Measurements from ENCODE around the gene TP53AIP1.

Gene TP53AIP1, protein sequence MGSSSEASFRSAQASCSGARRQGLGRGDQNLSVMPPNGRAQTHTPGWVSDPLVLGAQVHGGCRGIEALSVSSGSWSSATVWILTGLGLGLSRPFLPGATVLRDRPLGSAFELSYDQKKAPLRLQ

DNA sequence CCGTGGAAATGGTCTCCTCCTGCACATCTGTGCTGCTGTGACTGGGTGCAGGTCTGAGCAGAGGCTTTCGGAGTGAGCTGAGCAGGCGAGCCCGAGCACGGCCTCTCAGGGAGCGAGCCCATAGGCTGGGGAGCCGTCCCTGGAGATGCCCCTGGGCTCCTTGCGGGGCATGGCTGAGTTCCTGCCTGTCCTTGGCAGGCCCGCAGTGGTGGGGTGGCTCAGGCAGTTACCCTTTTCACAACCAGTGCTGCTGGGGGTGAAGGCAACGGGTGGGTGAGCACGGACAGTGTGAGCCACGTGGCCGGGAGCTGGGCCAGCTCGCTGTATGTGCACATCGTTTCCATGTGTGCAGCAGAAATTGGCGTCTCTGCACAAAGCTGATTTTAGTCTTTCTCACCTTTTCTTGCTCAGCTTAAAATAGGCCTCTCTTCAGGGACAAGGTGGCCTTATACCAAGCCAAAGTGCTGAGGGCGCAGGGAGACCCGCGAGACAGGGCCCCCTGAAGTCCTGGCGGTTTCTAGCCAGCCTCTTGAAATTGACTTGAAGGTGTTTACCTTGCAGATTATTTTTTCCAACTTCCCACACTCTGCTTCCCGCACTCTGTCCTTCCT lies at the start of gene TP53AIP1:
TP53AIP1 (minus strand) TSS at position 55 of the 611 bp plus-strand sequence. CDS start 5,053 bp downstream, outside the sequence.
- no peak for DNase-seq

DNA sequence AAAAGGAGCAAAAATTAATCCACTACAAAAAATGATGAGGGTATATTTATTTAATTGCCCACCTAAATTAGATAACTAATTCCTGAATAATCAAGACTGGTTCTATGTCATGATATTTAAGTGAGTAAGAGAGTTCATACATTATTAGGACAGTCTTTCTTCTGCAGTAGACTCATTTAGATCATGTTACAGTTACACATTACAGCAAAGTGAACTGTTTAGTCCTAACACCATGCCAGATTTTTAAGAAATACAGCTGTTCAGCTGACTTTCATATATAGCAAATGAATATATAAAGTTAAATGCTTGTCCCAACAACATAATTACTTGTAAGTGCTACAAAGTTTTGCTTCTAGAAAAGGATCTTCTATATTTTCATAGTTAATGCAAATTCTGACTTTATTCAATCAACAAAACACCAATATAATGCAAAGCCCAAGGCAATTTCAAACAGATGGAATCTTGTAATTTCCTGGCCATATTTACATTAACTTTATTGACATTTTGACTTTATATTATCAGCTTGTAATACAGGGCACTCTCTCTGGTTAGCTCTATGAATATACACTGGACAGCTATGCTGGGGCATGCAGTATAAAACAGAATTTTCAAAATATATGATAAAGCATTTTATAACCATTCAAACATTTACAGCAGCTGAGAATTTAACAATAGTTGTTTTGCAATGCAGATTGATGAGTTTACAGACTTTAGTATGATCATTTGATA lies 45.7 kb upstream of the TP53AIP1 start:
- DNase-seq = no peak

DNA sequence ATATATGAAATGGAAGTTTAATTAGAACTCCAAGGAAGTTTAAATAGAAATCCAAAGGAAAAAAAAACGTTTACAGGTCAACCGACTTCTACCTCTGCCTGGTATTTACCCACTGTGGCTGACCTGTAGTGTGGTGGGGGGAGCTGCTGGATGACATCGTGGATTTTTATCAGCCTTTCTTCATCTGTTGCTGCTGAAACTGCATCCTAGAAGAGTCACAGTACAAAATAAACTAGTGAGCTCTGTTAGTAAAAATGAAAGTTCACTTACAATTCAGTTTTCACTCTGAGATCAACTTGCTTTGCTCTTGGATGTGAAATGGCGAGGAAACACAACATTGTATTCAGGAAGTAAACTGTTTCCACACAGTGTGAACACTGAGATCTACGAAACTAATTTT lies 43.2 kb upstream of the TP53AIP1 start:
- DNase-seq = no peak

DNA sequence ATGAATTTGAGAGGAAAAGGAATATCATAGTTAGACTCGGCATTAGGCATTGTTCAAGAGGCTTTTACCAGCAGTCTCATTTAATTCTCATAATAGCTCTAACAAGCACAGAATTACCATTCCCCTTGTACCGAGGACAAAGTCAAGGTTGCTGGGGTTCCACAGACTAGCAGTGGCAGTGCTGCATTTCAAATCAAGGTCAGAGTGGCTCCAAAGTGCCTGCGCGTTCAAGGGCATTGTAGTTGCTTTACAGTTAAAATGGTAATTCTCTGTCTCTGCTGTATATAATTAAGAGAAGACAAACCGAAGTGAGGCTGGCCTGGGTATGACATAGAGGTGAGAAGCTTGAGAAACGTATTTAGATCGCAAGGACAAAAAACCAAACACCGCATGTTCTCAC lies 40.4 kb upstream of the TP53AIP1 start:
- DNase-seq = no peak

DNA sequence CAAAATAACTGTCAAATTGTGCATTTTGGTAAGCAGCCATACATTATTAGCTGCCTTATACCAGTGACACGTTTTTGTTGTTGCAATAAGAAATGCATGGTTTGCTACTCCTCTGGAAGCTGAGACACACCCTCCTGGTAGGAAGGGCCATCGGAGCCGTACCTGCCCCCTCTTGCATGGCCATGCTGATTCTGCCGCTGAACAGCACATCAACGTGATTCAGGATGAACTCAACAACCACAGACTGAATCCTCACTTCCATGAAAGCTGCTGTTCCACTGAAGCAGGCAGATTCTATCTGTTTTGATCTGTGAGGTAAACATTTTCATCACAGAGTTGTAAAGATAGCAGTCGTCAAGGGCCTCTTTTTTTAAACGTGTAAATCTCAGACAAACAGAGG lies 38.6 kb upstream of the TP53AIP1 start:
- no peak for DNase-seq

DNA sequence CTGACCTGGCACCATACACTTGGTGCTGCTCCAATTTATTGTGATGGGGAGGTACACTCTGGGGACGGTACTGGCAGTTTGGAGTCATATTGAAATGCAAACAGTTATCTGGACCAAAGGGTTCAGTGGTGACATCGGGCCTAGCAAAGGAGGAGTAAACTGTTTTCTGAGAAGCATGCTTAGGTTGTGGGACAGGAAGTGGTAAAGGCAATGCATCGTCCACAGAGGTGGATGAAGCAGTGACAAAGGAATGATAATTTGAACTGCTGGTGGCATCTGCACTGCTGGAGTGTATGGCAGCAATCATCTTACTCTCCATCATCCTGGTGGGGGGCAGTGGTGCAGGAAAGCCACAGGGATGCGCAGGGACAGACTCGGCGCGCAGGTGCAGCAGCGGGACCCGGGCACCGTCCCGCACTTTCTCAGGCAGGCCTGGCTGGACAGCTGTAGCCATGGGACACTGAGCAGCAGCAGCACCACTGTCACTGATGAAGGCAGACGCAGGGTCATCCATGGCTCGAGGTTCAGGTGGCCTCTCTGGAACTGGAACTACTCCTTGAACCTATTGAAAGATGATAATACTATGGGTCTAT lies 28.0 kb upstream of the TP53AIP1 start:
- no peak for DNase-seq

DNA sequence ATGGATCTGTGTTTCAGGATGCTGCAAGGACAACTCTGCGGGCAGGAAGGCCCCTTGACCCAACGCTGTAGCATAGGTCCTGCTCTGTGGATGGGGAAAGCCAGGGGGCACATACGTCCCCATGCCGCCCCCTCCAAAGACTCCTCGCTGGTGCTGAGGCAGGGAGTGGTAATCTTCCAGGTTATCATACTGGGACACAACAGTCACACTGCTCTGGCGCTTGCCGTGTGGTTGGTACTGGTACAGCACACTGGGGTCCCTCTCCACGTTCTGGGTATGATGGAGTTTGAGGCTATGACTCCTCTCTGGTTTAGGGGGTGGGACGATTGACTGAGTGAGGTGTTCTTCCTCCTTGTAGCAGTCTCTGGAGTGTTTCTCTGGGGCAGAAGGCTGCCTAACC lies 26.2 kb upstream of the TP53AIP1 start:
- DNase-seq = no peak

DNA sequence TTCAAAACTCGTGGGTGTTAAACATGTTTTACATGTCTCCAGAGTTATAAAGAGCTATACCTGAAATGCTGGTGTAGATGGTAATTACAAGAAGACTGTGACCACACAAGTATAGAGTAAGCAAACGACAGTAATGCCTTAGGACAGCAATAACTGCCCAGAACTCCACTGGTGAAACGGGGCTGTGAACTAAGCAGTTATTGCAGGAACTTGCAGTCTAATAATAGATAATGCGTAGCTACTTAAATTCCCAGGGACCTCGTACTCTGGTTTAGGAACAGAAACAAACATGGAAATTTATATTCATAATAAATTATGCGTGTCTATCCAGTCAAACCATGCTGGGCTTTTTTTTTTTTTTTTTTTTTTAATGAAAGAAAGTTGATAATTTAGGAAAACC lies 24.9 kb upstream of the TP53AIP1 start:
- DNase-seq = no peak

DNA sequence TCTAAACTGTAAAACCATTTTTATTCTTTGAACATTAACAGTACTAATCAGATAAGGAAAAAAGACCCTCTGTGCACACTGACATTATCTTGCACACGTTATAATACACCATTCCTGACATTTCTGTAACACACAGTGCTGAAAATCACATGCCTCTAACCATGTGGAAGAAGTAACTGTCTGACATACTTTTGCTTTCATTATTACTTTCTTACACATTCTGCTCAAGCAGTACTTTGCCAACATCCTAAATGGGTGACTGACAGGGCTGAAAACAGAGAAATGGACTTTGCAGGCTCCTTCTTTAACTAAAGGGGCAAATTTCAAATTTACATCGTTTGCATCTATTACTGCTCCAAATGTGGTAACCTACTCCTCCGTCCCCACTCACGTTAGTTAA lies 22.8 kb upstream of the TP53AIP1 start:
- no peak for DNase-seq

DNA sequence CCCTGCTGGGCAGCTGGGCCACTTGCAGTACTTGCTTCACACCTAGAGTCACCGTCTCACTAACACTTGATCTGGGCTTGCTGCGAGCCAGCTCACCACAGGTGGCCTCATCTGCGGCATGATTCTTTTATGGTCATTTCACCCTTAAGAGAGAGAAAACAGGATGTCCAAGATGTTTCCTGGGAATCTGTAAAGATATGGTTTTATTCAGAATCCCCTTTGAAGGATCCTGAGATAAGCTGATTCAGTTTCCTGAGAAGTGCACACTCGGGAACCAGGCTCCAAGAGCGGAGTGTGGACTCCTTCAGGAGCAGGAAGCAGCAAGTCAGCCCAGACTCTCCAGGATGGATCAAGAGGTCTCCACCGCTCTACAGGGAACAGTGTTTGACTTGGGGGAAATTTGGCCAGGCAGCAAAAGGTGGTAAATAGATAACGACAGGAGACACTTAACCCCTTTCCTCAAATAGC lies 21.8 kb upstream of the TP53AIP1 start:
- no peak for DNase-seq

DNA sequence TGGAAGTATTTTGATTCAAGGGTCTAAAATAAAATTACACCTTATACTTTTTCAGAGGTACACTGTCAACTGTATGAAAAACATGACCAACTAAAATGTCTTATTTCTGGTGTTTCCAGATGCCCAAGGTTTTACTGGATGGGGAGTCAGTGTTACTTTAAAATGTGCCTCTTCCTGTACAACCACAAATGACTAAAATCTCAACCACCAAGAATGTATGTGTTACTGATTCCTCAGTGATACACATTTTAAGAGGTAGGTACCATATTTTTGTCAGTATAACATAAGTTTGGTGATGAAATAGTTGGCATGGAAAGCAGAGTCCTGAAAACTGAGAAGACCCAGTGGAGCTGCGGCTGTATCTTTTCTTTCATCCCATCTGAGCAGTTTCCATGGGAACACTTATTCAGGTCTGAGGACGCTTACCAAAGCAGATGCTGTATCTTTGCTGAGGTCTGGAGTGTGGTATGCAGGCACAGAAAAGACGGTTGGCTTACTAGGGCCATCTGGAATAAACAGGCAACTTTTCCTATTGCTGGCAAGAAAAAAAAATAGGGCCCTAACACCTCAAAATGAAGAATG lies 21.2 kb upstream of the TP53AIP1 start:
- DNase-seq = no peak

DNA sequence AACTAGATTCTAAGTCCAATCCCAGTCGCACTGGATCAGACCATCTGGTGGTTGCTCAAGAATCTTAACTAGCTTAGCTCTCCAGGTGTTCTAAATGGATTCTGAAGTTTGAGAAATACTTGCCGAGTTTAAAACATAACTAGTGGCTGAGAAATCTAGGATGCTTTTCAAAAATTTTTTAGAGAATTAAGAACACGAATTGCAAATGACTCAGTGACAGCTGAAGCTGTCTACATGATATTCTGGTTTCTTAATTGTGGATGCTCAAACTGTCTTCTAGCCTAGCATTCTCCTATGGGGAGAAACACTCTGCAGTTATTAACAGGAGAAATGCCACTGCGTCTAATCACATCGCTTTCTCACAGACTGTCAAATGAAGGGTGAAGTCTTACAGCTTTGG lies 20.2 kb upstream of the TP53AIP1 start:
- DNase-seq = no peak

DNA sequence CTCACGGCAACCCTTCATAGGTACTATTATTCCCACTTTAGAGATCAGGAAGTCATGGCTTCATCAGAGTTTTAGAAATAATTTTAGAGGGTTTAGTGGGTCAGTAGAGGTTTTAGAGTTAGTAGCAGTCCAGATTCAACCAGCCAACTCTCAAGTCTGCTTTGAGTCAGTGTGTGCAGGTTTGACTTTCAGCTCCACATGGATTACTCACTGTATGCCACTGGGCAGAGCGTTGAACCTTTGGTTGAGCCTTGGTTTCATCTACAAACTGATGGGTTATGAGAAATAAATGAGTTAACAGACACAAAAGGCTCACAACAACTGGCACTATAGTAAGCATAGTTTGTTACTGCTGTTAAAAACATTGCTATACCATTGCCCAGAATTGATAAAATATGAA lies 19.0 kb upstream of the TP53AIP1 start:
- no peak for DNase-seq

DNA sequence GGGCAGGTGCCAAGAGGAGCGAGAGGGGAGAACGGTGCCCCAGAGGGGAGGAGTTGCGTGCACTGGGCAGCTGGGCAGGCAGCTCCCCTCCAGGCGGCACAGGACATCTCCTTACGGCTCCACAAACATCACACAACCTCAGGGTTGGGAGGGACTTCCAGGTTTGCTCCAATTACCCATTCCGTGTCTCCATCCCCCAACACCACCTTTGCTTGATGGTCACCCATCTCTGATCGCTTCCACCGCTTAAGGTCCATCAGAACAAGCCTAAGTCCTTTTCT lies 14.5 kb upstream of the TP53AIP1 start:
- no peak for DNase-seq

DNA sequence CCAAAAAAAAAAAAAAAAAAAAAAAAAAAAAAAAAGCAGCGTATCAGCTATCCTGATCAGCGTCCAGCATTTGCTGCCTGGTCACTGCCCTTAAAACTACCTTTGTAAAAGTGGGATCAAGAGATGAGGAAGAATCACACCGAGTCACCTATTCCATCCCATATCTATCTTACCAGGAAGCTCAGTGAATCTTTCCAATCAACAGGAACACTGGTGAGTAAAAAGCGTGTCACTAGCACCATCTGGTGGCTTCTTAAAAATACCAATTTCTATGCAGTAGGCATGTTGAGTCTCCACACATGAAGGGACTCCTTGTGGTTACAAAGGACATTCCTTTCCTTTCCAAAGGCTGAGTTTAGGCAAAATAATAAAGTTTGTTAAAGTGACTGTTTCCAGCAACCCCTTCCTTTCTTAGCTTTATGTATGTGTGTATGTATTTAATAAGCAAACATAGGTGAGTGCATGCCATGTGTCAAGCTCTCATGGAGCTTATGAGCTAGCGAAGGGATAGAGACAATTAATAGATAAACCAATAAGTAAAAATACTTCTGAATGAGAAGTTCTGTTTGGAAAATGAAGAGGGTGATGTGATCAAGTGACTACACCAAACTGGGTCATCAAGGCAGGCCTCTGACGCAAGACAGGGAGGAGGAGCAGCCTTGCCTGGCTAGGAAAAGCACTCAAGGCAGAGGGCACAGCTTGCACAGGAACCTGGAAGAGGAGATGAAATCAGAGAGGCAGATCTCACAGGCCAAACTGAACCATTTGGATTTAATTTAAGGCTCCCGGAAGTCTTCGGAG lies 13.9 kb upstream of the TP53AIP1 start:
- DNase-seq = no peak

DNA sequence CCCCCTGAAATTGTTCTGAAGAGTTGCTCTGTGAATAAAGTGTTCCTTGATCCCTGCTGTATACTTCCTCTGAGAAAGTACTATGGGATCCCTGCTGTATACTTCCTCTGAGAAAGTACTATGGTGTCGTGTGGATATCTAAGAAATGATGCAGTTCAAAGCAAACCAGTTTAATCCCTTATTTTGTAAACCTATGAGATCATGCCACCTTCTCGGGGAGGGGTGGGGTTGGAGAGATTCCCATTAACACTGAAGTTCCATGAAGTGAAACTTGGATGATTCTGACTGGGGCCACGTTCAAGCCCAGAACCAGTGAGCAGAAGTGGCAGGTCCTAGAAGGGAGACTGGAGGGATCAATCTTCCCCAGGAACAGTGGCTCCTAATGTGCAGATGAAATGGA lies 13.0 kb upstream of the TP53AIP1 start:
- no peak for DNase-seq

DNA sequence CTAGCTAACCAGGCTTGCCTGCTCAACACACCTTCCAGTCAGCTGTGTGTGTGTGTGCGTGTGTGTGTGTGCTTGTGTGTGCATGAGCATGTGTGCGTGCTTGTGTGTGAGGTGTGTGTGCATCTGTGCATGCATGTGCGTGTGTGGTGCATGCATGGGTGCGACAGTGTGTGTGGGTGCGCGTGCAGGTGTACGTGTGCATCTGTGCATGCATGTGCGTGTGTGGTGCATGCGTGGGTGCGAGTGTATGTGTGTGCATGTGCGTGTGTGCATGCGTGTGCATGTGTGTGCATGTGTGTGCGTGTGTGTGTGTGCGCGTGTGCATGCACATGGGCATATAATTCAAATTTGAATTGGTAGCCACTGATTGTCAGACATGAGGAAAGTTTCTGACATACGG lies 10.5 kb upstream of the TP53AIP1 start:
- DNase-seq = no peak

DNA sequence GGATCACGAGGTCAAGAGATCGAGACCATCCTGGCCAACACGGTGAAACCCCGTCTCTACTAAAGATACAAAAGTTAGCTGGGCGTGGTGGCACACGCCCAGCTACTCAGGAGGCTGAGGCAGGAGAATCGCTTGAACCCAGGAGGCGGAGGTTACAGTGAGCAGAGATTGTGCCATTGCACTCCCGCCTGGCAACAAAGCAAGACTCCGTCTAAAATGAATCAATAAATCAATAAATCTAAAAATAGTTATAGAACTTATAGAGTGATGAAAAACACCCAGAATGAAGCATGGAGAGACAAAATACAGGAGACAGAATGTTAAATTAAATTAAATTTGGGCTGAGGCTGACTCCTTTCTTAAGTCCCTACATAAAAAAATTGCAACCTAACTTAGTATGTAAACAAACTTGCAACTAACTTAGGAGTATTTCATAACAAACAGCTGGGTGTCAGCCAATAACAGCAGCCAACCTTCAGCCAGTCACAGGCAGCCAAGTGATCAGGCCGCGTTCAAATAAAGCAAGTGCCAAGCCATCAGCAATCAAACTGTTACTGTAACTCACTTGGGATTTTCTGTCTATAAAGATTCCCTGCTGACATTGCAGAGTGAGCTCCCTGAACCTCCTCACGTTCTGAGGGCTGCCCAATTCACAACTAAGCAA lies 7.3 kb upstream of the TP53AIP1 start:
- DNase-seq = no peak

DNA sequence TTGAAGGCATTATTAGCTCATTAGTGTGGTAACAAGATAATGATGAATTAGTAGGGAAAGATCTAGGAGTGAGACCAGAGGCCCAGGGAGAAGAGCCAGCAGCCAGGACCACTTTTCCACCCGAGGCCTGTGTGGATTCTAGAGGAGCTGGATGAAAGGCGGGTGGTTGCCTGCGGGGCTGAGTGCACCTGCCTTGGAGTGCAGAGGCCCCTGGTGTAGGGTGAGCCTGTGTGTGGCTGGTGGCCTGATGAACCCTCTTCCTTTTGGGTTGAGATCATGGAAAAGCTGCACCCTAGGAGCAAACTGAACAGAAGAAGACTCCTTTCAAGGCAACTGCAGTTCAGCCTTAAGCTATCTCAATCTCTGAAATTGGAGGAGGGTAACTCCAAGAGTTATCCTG lies 5.9 kb upstream of the TP53AIP1 start:
- DNase-seq = no peak

DNA sequence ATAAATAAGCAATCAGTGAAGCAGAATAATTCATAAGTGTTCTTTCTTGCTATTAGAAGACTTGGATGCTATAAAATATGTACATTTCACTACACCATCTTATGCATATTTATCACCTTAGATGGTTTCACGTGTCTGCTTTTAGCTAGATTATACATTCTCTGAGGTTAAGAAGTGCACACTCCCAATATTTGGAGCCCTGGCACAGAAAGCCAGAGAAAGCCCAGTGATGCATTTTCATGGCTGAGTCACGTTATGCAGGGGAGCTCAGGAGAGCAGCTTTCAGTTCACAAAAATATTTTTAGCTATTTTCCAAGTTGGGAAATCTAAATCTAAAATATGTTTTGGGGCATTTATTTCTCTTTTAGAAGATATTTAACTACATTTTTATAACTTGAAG lies 5.1 kb upstream of the TP53AIP1 start:
- DNase-seq = no peak

DNA sequence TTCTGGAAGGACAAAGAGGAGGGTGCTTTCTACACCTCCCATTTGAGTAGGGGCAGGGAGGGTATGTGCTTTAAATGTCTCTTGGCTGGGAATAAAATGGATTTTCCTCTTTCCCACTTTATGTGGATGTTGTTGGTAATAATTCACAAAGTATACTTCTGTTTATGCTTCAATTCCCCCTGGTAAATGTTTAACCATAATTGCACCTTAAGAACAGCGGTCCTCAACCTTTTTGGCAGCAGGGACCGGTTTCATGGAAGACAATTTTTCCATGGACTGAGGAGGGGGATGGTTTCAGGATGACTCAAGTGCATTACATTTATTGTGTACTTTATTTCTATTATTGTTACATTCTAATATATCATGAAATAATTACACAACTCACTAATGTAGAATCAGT lies 4.0 kb upstream of the TP53AIP1 start:
- no peak for DNase-seq

DNA sequence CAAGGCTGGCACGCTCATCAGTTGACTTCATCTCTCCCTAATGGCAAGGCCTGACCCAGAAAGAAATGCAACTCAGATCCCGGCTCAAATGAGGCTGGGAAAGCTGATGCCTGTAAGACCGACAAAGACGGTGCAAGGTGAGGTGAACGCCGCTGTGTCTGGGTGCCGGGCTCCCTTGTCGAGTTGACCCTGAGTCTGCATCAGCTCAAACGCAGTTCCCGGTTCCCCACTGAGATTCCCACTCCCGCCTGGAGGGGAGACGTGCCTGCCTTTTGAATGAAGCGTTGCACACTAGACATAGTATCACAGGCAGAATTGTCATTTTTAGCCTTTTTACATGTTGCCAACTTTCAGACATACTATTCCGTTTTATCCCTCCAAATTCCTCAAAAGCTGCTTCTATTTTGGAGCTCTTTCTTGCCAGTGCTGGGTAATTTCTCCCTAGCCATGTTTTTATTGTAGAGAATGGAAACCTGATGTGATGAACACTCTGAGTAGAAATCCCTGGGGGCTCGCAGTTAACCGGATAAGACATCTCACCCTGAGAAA lies 831 bp upstream of the TP53AIP1 start:
- DNase-seq = no peak
